NCI-H2196 treated with DMSO at 0.1 percent for 48 hours (cell line): Measurements from ENCODE around the gene DNAJB12.
"Not testable (repeated sequence)": the region's sequence is repeated elsewhere in the genome, so short reads cannot be mapped to it uniquely, and the experiment has no call there.

ENCODE experiments used
- DNase-seq: peaks from one replicate; lab custom pipeline; 2025; ENCODE audit not compliant: unreplicated experiment; lab: John Stamatoyannopoulos, UW

DNAJB12 gene

DNA sequence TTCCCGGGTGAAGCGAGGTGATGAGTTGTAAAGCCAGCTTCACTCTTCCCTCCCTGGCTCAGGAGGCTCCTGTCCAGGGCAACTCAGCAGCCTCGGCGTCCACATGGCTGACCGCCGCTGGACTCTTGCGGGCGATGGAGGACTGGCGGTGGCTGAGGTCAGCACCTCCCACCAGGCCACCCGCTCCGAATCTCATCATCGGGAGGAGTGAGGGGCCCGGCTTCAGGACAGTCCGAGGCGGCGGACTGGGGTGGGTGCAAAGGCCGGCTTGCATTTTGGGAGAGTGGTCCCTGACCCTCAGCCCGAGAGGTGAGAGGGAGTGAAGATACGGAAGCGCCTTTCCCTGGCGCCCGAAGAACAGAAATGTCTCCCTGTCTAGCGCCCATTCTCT lies 759 bp downstream of the DNAJB12 start:
- no peak for DNase-seq

DNA sequence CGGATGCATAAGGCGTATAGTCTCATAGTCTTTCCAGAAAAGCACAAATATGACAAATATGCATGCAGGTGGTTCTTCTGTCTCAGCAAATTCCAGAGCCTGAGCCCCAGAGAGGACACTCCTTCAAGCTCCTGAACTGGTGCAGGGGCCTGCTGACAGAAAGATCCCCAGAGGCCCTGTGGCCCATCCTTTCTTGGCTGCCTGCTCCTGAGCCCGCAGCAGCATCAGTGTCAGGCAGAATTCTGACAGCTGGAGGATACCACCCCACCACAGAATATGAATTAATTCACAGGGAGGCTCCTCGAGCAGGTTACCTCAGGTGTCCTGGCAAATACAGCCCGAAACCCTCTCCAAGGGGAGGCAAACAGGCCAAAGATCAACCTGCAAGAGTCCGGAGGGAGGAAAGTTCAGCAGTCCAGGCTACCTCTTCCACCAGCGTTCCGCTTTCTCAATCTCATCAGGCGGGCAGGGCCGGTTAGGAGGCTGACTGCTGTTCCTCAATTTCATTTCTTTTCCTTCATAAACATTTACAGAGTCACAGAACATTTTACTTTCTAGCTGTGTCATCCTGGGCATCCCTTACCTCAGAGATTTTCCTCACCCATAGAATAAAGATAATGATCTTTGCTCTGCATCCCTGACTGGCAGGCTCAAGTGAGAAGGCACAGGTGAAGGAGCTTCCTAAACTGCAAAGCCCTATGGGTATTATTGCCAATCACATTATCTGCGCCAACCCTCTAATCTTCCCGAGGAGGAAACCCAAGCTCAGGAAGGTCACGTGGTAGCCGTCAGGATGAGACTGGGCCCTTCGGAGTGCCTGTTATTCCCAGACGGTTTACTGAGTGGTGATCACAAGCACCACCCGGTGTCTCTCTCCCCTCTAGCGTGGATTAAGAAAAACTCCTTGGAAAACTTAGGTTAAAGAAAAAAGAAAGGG lies 1.4 kb downstream of the DNAJB12 start:
- no peak for DNase-seq

DNA sequence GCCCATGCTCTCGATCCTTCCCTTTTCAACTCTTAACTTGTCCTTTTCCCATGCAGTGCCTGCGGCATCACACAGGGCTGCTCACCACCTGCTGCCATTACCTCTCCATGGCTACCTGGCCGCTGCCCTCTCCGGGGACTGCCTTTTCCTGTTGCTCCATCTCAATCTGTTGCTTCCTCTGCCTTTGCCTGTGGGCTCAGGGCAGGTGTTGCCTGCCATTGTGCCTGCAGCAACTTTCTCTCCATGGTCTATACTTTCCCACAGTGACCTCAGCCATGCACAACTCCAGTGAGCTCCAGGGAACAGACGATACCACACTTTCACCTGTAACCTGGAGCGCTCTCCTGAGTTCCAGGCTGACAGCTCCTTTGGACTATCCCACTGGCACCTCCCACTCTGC lies 3.2 kb downstream of the DNAJB12 start:
- no peak for DNase-seq

DNA sequence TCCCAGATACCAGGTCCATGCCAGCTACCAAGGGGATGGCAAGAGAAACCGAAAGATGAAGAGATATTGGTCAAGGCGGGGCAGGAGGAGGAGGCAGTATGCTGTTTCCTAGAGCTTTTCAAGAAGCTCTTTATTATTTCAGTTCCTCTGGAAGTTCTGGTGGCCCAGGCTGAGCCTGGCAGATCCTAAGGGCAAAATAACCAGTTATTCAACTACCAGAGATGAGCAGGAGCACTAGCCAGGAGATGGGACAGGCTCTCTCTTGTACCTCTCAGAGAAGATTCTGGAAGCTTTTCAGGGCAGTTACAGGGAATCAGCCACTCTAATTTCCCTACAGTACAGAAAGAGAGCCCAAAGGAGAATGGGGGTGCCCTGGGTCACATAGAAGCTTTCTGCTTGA lies 5.3 kb downstream of the DNAJB12 start:
- no peak for DNase-seq

DNA sequence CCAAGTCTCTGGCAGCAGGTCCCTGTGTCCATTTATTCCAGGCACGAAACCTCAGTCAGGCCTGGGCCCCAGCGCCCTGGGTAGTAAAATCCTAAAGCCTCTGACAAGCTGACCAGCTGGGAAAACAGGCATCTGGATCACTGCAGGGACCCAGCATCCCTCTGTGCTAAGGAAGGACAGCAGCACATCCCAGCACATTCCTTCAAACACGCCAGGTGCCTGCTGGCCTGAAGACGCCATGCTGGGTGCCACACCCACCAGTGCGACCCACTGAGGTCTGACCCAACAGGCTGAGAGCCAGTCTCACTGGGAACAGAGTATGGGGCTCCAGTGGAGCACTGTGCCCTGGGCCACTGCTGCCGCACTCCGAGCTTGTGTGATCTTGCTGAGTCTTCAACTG lies 6.4 kb downstream of the DNAJB12 start:
- no peak for DNase-seq

DNA sequence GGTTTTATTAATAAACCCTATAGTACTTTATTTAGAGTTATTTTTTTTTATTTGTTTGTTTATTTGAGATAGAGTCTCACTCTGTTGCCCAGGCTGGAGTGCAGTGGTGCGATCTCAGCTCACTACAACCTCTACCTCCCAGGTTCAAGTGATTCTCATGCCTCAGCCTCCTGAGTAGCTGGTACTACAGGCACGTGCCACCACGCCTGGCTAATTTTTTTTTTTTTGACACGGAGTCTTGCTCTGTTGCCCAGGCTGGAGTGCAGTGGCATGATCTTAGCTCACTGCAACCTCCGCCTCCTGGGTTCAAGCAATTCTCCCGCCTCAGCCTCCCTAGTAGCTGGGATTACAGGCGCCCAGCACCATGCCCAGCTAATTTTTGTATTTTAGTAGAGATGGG lies 8.6 kb downstream of the DNAJB12 start:
- not testable (repeated sequence) for DNase-seq

DNA sequence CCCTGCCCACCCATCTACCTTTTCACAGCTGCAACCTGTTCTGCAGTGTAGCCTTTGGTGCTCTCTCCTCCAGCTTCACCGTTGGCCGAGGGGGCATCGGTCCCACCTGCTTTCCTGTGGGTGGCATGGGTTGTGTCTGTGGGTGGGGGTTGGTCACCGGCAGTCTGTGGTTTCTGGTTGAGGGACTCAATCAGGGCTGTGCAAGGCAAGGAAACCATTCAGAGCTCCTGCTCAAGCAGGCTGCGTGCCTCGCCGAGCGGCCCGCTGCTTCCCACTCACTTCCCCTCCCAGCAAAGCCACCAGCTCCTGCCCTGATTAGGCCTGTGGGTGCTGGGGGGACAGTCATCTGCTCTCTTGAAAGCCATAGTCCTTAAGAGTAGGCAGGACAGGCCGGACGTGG lies 9.8 kb downstream of the DNAJB12 start:
- DNase-seq, result no peak

DNA sequence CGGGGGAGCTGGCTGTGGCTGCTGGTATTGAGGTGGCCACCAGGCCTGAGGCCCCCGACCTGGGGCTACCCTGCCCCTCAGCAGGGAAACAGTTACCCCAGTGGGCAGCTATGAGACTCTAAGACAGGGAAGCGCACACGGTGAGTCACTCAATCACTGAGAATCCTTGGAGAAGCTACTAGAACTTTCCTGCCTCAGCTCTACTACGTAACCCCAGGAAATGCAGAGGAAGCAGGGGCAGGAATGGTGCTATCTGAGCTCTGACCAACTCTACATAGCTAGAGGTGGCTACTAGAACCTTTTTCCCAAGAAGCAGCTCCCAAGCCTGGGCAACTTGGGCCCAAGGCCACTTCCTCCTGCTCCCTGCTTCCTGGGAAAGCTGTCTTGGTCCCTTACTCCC lies 11.8 kb downstream of the DNAJB12 start:
- DNase-seq, result no peak

DNA sequence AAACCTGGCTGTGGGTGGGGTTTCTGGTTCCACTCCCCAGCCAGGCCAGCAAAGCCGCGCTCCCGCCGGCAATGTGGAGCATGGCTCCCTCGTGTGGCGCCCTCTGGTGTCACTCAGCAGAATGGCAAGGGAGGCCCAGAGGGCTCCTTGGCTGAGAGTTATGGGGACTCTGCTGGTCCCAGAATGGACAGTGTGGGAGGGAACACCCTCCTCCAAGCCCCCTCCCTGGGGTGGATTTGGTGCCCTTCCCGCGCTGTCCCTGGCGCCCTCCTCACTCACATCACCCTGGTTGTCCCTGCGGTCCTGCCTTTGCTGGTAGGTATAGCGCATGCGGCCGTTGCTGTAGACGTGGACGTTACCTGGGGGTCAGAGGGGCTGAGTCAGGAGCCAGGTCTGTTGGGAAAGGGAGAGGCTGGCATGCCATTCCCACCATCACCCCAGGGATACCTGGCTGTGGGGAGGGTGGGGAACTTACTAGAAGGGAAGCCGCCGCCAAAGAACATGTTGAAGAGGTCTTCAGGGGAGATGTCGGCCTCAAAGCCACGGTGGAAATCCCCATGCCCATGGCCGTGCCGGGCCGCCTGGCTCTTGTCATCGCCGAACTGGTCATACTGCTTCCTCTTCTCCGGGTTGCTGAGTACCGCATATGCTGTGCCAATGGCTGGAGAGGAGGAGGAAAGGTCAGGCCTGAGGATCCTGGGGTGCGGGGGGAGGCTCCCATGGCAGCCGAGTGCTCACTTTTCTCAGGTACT lies 14.0 kb downstream of the DNAJB12 start:
- DNase-seq, result no peak

DNA sequence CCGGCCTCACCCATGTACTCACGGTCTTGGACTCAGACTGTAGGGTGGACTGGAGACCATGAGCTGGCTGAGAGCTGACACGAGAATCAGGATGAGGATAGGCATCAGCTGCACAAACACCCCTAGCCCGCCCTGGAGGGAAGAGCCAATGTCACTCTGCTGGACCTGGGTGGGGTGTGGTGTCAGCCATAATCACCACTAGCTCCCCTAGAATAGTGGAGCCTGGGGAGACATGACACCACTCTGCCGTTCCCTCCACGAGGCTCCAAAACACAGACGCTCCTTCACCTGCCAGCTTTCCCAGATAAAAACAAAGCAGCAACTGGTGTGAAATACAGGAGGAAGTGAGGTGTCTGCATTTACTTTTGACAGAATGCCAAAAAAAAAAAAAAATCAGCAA lies 16.5 kb downstream of the DNAJB12 start:
- DNase-seq, result no peak

DNA sequence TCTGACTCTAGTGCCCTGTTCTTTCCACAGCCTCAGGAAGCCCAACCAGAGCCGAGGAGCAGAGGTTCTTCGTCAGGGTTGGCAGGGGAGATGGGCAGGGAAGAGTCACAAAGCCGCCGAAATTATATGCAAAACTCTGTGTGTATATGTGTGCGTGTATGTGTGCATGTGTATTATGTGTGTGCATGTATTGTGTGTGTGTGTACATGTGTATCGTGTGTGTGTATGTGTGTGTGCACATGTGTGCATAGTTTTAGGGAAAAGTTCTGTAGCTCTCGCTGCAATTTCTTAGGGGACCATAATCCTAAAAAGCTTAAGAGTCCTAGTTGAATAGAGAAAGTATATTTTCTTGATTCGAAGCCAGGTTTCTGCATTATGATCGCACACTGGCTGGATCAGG lies 17.0 kb downstream of the DNAJB12 start:
- DNase-seq, result no peak

DNA sequence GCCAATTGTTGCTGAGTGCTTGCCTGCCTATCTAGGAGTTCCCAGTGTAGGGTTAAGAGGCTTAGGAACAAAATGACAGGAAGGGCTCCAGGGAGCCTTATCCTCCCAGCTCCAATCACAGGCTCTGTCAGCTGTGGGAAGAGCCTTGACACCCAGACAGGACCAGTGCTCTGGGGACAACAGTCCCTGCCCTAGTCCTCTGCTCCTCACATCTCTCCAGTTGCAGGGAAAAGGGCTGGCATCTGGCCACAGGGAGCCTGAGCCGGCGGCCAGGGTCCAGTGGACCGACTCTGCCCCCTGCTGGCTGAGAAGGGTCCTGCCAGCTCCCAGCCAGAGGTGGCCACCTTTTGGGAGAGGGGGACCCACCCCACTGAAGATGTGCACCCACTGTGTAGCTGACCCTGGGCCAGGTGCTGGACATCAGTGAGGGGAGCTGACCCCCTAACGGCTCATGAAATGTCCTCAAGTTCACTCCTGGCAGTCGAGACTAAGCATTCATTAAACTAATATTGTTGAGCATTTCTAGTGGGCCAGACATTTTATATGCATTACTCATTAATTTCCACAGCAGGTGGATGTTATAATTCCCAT lies 17.6 kb downstream of the DNAJB12 start:
- DNase-seq, result peak; percentile 32

DNA sequence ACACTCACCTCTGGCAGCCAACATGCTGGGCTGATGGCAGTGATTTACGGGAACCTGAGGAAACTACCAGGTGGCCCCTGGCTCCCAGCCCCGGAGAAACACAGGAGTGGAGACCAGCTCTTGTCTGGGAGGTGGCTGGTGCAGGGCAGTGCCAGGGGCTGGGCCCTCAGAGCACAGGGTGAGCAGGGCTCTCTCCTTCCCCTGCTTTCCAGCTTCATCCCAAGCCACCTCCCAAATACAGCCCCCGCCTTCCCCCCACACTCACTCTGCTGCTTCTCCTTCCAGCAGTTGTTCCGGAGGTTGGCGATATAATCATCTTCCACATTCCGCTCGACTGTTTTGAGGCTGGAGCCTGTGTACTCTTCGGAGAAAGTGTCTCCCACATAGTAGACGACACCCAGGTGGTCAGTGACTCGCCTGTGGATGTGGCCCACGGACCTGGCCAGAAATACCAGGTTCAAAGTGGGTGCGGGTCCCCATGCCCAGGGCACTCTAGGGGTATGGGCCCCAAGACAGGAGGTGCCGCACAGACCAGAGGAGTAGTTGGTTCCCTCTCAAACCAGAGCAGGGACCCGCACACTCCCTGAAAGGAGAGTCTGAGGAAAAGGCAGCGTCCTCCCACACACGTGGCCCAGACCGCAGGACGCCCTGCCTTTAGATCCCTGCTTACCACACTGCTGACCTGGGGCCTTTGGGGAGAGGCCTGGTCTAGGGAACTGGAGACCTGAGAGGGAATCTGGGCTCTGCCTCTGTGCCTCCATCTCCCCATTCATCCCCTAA lies 18.3 kb downstream of the DNAJB12 start:
- no peak for DNase-seq

DNA sequence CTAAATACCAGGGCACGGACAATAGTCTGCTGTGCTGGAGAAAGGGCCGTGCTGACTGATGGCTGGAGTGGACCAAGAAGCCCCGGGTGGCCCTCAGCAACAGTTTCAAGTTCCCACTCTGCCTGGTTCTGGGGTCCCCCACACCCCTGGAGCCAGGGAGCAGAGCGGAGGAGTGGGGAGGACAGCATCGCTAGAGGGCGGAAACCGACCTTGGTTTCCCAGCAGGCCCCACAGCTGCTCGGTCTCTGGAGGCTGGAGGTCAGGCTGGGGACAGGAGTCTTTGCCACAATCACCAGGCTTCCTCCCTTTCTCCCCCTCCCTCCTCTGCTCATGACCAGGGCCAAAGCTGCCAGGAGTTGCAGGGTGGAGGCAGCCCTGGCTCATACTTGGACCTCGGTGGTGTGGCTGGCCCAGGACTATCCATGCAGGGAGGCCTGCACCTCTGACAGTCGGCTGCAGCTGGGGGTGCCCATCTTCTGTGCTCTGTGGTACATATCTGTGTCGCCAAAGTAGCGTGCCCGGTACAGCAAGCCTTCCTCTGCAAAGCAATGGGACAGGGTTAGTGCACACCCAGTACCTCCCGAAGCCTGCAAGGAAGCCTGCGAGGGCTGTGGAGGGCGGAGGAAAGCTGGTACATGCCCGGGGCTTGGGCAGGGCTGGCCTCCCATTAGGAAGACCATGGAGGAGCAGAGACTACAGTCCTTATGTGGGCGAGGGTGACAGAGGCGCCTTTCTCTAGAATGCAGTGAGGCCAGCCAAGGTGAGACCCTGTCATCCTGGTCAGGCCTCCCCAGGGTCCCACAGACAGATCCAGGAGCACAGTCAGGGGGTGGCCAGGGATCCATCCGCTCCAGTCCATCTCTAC lies 19.1 kb downstream of the DNAJB12 start:
- no peak for DNase-seq

DNA sequence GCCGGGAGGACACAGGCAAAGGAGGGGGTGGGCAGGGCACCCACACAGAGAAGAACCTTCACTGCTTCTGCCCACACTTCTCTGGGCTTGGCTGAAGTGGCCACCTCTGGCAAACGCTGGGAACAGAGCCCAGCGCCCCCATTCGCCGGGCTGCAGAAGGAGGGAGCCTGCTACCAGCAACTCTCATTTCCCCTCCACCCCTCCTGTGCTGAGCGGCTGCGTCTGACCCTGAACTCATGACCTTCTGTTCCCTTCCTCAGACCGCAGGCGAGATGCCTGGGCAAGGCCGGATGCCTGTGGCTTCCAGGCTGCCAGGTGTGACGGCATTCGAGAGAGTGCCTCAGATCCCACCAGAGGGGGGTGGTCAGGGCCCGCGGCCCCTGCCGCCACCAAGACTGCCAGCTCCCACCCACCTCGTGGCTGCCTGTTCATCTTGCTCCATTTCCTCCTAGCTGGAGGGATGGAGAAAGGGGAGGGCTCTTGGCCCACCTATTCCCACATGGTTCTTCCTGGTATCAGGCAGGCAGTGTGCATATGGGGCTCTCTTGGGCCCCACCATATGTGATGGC lies 19.8 kb downstream of the DNAJB12 start:
- DNase-seq, result no peak

DNA sequence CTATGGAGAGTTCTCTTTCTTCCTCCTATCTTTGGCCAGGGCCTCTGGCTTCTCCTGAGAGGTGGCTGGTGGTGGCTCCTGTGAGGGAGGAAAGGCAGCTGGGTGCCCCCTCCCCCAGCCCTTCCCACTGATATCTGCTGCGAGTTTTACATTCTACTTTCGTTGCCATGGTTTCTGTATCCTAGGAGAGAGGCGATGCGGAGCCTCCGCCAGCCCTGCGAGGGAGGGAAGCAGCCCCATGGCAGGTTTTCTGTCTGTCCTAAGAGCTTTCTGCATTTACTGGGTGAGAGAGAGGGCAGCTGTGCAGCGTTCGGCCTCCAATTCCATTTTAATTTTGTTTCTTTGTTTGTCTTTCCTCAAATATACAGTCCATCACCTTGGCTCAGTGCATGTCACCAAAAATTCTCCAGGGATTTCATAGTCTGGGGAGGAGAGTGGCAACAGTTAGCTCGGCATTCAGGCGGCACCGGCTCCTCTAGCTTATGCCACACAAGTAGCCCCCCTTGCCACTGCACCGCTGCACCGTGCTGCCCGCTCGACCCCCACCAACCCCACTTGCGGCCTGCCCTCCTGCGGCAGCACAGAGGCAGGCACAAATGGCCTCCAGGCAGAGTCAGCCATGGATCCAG lies 20.4 kb downstream of the DNAJB12 start:
- DNase-seq, result peak; percentile 61

DNA sequence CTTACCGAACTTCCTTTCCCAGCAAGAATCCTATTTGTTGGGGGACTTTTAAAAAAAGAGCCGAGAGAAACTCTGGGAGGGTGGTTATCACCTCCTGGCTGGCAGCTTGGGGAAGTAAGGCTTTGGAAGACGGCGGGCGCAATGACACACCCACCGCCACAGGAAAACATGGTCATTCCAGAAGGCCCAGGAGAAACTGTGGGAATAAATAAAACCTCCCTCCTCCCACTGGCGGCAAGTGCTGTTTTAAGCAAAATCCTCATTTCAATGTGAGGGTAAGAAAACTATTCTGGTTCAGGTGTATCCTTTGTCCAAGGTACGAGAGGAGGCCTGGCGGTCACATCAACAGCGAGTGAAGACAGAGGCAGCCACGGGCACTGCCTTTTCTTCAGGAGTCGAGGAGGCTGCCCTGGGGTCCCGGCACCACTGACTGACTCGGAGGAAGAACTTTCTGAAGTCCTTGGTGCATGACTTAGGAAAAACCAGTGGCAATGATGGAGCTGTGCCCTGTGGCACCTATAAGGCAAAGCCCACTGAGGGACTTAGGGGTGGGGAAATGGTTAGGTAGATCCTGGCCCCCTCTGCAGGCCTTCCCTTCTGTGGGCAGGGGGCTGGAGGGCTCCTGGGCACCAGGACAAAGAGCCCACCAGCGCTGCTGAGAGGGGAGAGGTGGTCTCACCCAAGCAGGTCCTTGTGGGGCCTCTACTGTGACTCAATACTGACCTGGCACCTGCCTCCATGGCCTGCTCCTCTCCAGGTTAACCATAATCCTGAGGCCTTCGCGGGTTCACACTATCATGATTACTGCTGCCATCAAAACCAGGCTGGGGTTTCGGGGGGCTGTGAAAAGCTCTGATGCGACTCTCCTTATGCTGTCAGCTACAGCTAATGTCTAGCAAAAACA lies 21.4 kb downstream of the DNAJB12 start:
- no peak for DNase-seq

DNA sequence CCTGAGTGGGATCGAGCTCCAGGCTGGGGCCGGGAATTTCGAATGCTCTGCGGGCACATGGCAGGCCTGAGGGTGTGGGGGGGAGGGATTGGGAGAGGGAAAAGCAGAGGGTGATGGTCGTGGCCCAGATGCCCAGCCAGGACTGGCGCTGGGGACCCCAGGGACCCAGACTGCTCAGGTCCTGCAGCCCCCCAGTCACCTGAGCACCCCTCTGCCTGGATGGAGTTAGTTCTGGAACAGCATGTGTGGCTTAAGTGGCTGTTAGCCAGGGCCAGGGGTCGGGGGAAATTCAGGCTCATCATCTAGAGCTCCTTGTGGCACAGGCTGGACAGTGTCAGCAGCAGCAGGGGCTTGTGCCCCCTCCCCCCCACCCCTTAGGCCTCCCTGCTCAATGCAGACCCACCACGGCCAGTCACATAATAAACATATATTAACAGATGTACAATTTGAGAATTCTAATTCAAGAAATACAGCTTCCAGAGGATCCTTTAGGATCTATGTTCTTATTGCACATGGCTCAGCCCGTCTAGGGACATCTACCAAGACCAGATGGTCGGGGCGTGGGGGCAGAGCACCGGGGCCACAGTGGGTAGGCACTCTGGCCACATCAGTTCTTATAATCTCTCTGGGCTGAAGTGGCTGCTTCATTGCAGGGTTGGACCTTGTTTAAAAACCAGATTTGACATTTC lies 22.2 kb downstream of the DNAJB12 start:
- no peak for DNase-seq
